ENCODE measurements around the gene CPEB4.

Gene CPEB4

DNA sequence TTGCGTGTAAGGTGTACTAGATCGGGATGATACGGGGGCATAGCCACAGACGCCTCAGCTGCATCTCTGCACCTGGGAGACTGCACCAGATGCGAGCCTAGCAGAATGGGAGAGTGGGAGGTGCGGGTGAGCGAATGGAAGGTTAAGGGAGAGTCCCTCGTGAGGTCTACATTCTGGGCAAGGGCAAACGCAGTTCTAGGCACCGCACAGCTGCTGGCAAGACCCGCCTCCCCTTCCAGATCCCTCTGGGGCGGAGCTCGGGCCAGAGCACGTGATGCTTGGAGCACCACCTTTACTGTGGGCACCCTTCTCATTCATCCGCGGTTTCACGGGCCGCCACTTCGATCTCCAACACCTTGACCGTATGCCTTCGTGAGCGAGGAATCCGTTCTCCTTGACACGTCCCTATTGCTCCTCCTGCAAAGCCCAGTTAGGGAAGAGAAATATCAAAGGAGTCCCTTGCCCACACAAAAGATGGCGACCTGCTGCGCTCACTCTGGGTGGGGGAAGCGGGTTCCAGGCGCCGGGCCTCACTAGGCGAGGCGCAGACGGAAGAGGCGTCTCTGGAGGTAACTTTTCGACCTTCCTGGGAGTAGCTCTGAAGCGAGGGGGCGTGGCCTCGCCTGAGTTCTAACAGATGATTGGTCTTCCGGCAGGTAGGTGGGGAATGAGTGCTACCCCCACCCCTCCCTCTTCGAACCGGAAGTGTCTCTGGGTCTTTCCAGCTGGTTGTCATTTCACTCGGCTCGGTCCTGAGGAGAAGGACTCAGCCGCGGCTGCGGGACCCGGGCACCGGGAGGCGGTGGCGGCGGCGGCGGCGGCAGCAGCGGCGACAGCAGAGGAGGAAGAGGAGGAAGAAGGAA is at the start of gene CPEB4:
CPEB4 (plus strand) TSS at position 740 of the 863 bp plus-strand sequence. CDS start 1,385 bp downstream, outside the sequence.
- in situ Hi-C loops (cut with HindIII; ENCODE audit: low sequenced_read_pairs) = no loop called here

DNA sequence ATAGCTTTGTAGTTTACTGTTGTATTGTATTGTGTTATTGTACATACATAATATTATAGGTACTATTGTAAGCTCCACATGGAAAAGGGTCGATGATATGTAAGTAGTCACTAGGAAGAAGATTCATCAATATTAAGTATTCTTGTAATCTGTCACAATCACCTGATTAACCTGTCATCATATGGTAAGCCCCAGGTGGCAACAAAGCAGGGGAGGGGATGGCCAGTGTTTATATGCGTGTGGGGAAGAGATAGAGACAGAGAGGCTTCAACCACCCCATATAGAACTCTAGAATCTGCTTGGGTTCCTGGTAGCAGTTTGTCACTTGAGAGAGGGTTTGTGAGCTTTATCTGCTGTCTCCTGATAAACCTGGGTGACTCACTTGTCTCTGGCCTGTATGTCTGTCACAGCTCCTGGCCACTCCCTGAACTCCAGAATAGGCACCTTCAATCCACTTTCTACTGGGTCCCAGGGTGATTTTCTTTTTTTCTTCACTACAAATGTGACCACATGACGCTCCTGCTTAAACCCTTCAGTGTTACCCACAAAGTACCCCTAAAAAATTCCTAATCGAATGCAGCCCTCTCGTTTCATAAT is 48.9 kb upstream of the CPEB4 start:
- in situ Hi-C loops (cut with HindIII; ENCODE audit: low sequenced_read_pairs) = no loop called here

DNA sequence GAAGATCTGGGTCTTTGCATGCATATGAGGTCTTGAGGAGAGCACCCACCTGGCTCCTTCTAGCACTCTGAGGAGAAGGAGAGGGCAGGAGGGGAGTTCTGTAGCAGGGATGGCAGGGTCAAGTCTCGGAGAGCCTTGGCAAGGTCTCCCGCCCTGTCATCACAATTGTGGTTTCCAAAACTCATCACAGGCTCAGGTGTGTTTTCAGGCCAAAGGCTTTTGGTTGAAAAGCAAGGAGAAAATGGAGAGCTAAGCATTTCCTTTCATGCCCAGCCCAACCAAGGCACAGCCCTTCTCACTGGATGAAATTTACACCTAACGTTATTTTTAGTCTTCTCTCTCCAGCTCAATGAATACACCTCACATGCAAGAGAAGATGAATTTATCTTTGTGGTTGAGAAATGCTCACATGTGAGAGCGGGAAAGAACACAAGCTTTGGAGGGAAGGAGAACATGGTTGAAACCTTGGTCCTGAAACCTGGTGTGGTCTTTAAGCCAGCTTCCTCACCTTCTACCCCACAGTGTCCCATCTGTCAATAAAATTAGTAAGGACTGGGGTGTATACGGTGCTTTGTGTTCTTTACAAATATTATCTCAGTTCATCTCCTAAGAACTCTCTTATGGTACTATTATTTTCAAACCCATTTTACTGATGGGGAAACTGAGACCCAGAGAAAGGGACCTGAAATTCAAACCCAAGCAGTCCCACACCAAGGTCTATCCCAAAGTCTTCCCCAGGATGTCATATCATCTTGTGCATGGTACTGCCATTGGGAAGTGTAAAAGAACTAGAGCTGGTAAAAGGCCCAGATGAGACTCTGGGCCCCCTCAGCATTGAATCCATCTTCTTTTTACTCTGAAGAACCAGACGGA is 47.8 kb upstream of the CPEB4 start:
- in situ Hi-C loops (cut with HindIII; ENCODE audit: low sequenced_read_pairs) = no loop called here

DNA sequence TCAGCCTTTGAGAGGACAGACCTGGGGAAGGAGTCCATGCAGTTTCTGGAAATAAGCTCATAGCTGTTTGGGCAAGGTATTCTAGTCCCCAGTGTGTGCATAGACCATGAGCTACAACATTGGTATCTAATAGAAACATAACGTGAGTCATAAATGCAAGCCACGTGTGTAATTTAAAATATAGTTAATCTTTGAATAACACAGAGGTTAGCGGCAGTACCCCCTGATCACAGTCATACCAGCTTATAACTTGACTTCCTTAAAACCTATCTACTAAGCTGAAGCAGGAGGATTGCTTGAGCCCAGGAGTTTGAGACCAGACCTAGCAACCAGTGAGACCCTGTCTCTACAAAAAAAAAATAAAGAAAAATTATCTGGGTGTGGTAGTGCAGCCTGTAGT is 46.4 kb upstream of the CPEB4 start:
- in situ Hi-C loops (cut with HindIII; ENCODE audit: low sequenced_read_pairs) = no loop called here

DNA sequence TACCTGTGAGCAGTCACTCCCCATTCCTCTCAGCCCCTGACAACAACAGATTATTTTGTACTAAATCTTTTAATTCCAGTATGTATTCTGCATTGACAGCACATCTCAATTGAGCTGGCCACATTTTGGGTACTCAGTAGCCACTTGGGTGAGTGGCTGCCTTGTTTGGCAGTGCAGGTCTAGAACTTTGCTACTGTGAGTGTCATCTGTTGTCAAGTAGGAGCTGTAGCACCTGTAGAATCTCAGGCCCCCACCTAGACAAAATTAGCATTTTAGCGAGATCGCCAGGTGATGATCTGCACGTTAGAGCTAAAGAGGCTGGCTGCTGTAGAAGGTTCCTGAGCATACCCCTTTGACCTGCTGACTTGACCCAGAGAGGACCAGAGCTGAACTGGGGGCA is 44.4 kb upstream of the CPEB4 start:
- in situ Hi-C loops (cut with HindIII; ENCODE audit: low sequenced_read_pairs) = no loop called here

DNA sequence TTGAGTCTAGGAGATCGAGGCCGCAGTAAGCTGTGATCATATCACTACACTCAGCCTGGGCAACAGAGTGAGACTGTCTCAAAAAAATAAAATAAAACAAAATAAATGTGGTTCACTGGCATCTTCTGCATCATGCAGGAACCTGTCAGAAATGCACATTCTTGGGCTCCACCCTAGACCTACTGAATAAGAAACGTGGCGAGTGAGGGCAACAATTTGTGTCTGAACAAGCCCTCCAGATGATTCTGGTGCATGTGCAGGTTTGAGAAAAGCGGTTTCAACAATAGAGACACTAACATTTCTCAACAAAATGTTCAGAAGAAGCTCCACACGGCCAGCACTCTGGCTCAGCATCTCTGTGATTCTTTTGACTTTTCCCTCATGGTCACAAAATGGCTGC is 42.8 kb upstream of the CPEB4 start:
- in situ Hi-C loops (cut with HindIII; ENCODE audit: low sequenced_read_pairs) = no loop called here

DNA sequence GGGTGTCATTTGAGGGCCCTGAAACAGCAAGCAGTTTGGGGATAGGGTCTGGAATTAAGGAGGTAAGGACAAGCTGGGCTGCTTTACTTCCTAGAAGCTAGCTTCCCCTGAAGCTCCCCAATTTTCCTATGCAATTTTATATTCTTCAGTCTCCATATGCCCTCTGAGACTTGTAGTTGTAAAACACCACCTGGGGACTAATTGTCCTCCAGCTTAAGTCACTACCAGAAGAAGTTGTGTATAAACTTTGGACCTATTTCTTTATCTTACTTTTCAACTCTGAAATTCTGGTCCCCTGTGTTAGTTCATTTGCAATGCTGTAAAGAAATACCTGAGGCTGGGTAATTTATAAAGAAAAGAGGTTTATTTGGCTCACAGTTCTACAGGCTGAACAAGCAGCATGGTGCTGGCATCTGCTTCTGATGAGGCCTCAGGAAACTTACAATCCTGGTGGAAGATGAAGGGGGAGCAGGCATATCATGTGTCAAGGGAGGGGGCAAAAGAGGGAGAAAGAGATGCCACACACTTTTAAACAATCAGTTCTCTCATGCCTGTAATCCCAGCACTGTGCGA is 41.1 kb upstream of the CPEB4 start:
- in situ Hi-C loops (cut with HindIII; ENCODE audit: low sequenced_read_pairs) = no loop called here

DNA sequence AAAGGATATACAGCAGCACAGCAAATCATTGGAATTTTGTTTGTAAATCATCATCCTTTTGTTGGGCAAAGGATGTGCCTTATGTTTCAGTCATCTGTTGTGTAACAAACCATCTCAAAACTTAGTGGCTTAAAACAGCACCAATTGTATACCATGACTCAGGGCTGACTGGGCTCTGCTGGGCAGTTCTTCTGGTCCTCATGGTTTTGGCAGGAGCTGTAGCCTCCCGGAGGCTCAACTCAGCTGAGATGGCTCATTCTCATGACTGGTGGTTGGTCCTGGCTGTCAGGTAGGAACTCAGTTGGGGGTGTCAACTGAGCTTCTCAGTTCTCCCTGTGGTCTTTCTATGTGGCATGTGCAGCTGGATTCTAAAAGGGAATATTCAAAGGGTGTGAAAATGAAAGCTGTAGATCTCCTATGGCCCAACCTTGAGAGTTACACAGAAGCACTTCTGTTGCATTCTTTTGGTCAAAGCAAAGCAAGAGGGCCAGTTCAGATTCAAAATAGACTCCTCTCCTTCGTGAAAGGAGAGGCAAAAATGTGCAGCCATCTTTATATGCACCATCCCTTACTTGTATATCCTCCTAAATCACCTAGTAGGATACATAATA is 39.1 kb upstream of the CPEB4 start:
- in situ Hi-C loops (cut with HindIII; ENCODE audit: low sequenced_read_pairs) = no loop called here

DNA sequence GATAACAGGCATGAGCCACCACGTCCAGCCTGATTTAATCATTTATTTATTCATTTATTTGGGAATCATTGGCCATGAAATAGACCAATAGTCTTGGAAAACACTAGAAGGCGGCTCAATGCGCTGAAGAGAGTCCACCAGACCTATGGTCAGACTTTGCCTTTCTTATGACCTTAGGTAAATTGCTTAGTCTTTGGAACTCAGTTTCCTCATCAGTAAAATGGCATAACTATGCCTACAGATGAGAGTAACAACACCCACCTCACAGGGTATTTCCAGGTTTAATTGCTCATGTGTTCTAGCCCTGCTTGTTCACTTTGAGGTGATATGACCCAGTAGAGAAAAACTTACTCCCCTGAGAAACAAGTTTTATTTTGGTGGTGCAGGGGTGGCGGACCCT is 38.2 kb upstream of the CPEB4 start:
- in situ Hi-C loops (cut with HindIII; ENCODE audit: low sequenced_read_pairs) = no loop called here

DNA sequence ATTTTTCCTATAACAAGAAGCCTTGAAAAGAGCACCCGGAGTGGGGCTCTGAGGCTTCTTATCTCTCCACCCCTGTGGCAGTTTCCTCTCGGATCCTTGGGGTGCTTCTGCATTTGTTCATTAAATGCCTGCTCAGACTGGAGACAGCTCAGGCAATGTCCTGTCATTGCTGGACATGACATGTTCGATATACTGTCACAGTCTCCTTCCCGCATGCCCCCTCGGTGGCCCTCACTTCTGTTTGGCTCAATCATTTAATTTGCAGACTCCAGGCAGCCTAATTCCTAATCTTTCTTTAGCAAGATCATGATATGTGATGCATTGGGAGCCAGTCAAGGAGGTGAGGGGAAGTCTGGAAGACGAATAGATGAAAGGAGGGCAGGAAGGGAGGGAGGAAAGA is 37.5 kb upstream of the CPEB4 start:
- in situ Hi-C loops (cut with HindIII; ENCODE audit: low sequenced_read_pairs) = no loop called here

DNA sequence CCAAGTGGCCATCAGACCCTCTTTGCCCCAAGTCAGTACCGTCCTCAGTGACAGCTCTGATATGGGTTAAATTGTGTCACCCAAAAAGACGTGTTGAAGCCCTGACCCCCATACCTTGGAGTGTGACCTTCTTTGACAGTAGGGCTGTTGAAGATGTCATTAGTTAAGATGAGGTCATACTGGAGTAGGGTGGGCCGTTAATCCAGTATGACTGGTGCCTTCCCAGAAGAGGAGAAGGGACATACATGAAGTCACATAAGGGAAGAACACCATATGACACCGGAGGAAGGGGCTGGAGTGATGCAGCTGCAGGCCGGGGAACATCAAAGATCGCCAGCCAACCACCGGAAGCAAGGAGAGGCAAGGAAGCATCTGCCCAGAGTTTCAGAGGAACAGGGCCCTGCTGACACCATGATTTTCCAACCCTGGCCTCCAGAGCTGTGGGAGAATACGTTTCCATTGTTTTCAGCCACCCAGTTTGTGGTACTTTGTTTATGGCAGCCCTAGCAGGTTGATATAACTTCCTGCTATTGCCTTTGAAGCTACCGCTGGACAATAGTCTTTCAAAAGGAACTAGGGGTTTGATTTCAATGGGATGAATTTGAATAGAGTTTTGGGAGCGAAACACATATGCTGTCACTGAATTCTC is 36.4 kb upstream of the CPEB4 start:
- in situ Hi-C loops (cut with HindIII; ENCODE audit: low sequenced_read_pairs) = no loop called here

DNA sequence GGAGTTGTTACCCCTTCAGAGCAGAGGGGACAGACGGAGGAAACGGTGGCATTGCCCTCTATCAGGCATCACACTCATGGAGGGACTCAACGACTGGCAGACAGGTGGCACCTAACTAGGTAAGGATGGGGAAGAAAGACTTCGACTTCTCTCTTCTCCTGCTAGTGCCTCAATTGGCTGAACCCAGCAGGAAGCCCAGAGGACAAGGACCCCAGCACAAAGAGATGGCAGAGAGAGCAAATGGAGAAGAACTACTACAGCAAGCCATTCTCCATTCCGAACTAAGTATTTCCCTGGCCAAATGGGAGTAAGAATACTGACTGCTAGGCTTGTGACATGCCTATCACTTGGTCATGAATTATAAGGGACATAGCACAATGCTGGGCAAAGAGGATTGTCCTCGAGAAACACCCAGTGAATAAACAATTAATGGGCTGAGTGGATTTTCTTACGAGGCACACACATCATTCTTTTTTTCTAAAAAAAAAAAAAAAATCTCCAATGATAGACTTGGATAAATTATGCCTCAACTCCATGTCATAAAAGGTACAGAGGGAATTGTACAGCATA is 35.3 kb upstream of the CPEB4 start:
- in situ Hi-C loops (cut with HindIII; ENCODE audit: low sequenced_read_pairs) = no loop called here

DNA sequence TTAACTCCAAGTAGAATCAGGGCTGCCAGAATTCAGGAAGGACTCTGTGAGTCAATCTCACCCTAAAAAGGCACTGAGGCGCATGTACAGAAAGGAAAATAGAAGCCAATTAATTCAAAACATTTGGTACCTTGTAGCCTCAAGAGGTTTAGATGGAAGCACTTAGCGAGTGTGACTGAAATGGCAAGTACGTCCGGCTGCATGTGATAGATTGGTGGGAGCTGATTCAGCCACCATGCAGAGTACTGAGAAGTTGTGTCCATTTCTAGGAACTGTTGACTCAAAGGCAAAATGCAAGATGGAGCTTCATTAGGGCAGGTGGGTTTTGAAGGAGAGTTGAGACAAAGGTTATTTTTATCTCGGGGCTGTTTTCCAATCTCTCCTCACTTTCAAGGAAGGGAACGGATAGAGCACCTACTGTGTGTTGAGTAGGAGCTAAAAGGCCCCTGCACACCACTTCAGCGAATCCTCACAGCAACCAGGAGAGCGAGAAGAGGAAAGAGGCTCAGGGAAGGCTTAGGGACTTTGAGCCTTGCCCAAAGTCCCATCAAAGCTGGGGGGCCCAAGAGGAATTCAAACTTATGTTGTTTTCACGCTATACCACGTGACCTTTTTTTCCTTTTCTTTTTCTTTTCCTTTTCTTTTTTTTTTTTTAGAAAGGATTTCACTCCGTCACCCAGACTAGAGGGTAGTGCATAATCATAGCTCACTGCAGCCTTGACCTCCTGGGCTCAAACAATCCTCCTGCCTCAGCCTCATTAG is 34.6 kb upstream of the CPEB4 start:
- in situ Hi-C loops (cut with HindIII; ENCODE audit: low sequenced_read_pairs) = no loop called here

DNA sequence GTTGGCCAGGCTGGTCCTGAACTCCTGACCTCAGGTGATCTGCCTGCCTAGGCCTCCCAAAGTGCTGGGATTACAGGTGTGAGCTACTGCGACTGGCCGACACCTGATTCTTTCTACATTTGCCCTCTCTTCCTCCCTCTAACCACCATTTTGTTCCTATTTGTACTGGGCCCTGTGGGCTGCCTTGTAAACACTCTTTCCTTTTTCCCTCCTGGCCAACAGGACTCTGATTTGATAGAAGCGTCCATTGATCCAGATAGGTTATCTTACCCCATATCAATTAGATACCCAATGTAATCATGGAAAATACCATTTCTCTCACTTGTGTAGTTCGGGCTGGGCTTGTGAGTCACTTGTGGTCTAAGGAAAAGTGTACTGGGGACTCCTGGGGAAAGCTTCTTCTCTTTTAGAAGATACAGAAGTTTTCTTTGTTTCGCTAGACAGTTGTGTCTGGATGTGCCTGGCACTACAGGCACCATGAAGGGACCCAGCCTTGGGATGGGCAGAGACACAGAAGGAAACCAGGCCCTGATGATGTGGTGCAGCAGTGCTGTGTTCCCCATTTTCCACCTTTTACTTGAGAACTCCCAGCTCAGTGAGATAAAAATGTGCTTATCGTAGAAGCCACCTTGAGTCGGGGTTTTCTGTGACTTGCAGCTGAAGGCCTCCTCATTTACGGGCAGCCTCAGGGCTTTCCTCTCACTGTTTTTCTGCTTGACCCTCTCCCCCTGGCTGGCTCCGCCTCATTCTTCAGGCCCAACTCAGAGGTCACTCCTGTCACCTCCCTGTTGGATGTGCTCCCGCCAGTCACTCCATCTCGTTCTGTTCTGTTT is 32.8 kb upstream of the CPEB4 start:
- in situ Hi-C loops (cut with HindIII; ENCODE audit: low sequenced_read_pairs) = no loop called here

DNA sequence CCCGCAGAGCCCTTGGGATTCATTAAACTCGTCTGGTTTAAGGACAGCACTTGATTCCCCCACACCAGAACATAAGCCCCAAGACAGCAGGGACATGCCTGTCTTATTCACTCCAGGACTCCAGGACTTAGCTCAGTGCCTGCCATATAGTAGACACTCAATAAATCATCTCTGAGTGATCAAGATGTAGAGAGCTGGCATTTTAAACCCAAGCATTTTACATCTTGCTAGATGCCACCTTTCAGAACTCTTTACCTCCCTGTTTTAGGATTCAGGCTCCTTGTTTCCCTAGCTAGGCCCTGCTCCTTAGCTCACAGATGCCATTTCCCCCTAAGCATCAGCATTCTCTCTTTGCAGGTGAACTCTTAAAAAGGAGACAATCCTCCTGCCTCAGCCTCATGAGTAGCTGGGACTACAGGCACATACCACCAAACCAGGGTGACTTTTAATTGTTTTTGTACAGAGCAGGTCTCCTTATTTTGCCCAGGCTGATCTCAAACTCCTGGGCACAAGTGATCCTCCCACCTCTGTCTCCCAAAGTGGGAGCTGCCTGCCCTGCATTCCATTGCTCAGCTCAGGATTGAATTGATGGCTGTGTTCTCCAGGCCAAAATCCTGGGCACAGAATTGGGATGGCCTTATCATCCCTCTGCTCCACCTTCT is 32.0 kb upstream of the CPEB4 start:
- in situ Hi-C loops (cut with HindIII; ENCODE audit: low sequenced_read_pairs) = no loop called here

DNA sequence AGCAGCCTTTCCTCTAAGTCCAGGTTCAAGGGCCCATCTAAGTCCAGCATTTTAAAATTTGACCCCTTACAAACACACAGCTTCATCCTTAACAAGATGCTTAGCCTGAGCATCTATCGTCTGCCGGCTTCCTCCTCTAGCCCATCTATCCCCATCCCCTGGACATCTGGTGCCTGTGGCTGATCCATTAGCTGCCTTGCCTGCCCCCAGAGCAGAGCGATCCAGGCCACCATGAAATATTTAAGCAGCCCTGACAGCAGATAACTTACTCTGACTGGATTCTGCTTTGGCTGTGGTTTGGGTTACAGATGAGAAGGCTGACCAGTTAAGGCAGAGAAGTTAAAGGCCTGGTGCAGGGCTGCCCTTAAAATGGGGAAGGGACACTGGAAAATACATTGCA is 30.9 kb upstream of the CPEB4 start:
- in situ Hi-C loops (cut with HindIII; ENCODE audit: low sequenced_read_pairs) = no loop called here

DNA sequence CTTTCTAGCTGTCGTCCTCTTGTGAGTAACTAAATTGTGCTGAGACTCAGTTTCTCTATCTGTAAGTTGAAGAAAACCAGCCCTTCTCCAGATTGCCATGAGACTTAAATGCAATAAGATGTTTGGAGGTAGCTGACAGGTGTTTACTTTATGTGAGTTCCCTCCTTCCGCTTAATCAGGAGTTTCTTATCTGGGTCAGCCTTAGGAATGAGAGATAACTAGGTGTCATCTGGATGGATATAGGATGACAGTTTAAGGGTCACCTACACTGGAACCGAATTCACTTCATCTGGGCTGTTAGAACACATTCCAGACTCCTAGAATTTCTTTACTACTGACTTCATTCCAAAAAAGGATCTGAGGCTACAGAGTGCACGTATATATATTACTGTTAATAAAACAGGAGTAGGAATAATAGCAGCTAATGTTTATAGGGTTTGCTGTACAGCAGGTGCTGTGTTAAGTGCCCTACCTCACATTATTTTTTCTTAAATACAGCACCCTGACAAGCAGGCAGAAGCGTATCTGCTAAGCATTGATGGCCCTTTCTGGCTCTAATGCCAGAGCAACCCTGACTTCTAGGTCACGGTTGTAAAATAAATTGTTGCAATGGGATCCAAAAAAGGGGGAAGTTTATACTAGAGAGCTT is 30.0 kb upstream of the CPEB4 start:
- in situ Hi-C loops (cut with HindIII; ENCODE audit: low sequenced_read_pairs) = no loop called here
